Stimulated activated CD8-positive, alpha-beta memory T cell treated with anti-CD3 and anti-CD28 coated beads, Interleukin-12 subunit alpha, Interleukin-12 subunit beta, amount 100 ng/mL, for 4 hours (primary cell): ENCODE measurements around the gene PCTP.
A peak's percentile ranks its signal among the peaks of the same experiment; 100 is the strongest.

Experiments
- DNase-seq: peaks from one replicate; pipeline ENCODE4 v3.0.0-alpha.2; 2020; ENCODE audit warnings: low read depth

The PCTP gene

GRCh38 chr17:55750750-55751657 is at the start of gene PCTP:
Gene PCTP, plus strand, starts transcription at chr17:55751051. Its CDS starts 53 bp downstream, at chr17:55751104.
- DNase-seq = peak; percentile 64

- no peak for DNase-seq
Measured at GRCh38 chr17:55702150-55702549, 48.7 kb upstream of the PCTP start.

GRCh38 chr17:55704401-55704800 is 46.5 kb upstream of the PCTP start:
- no peak for DNase-seq

- DNase-seq = no peak
Measured at GRCh38 chr17:55705847-55706246, 45.0 kb upstream of the PCTP start.

GRCh38 chr17:55706808-55707773 is 43.8 kb upstream of the PCTP start:
- no peak for DNase-seq

- DNase-seq = no peak
Measured at GRCh38 chr17:55708175-55708974, 42.5 kb upstream of the PCTP start.

GRCh38 chr17:55709440-55709839 is 41.4 kb upstream of the PCTP start:
- DNase-seq = no peak

- DNase-seq = no peak
Measured at GRCh38 chr17:55709984-55710383, 40.9 kb upstream of the PCTP start.

GRCh38 chr17:55710410-55710809 is 40.4 kb upstream of the PCTP start:
- DNase-seq = no peak

- DNase-seq = no peak
Measured at GRCh38 chr17:55710829-55711496, 39.9 kb upstream of the PCTP start.

GRCh38 chr17:55717432-55717831 is 33.4 kb upstream of the PCTP start:
- DNase-seq = no peak

GRCh38 chr17:55717898-55718735 is 32.7 kb upstream of the PCTP start:
- DNase-seq = no peak

- no peak for DNase-seq
Measured at GRCh38 chr17:55720919-55721836, 29.7 kb upstream of the PCTP start.

GRCh38 chr17:55722016-55722736 is 28.7 kb upstream of the PCTP start:
- no peak for DNase-seq

- DNase-seq = no peak
Measured at GRCh38 chr17:55722742-55723487, 27.9 kb upstream of the PCTP start, which contains the start of gene TMEM100. Gene TMEM100, minus strand, starts transcription at chr17:55722864. Its CDS starts 1,794 bp downstream, at chr17:55721070.

GRCh38 chr17:55723488-55723848 is 27.4 kb upstream of the PCTP start:
- DNase-seq = no peak

GRCh38 chr17:55726440-55726839 is 24.4 kb upstream of the PCTP start:
- no peak for DNase-seq

GRCh38 chr17:55727275-55727674 is 23.6 kb upstream of the PCTP start:
- DNase-seq = no peak
